HepG2 (cell line): Measurements from ENCODE around the gene ACTN3. TPM values are rescaled to one million over a fixed set of nuclear protein-coding genes. Genes with fewer than 3 reads are reported as not detected.
A peak's percentile ranks its signal among the peaks of the same experiment; 100 is the strongest.

Experiments used
- ATAC-seq: fragments of 200-7000 bp; cut with Tn5 transposase; 3 replicates; pipeline ENCODE4 v1.9.1; 2020; ENCODE audit warnings: mild to moderate bottlenecking, moderate library complexity
- BruUV-seq: library from RNA; stranded (reverse); fragments of 400-500 nt; replicated peaks from 2 replicates; lab custom pipeline; 2021; lab: Mats Ljungman, UMichigan
- CTCF ChIA-PET: fragments of 300-600 bp; formaldehyde crosslinking; extraction: SDS; loops from one replicate; lab custom pipeline; 2021; ENCODE audit warnings: low total read pairs, inconsistent platforms, low intra/inter-chr PET ratio; lab: Yijun Ruan, JAX
- POLR2A ChIA-PET: fragments of 350-600 bp; sonication (Branson Sonifier 250); formaldehyde crosslinking; loops from one replicate; lab custom pipeline; 2020; ENCODE audit warnings: antibody characterized with exemption, inconsistent platforms; lab: Yijun Ruan, JAX
- DNase-seq: peaks from one replicate; pipeline ENCODE4 v3.0.0-alpha.2; 2015; ENCODE audit warnings: low spot score
- FAIRE-seq: peaks from 3 replicates; lab custom pipeline; 2011; peaks lifted over from hg19 to GRCh38; lab: Jason Lieb, UNC
- H2AFZ ChIP-seq: one replicate; pipeline ENCODE4 v1.6.1; 2011; ENCODE audit warnings: low read length, inconsistent platforms
- H3K27ac ChIP-seq: fragments of 300-600 bp; 3 replicates; pipeline ENCODE4 v1.8.0; 2011; ENCODE audit warnings: mixed run types, mild to moderate bottlenecking, mixed read lengths, low read length, inconsistent platforms; ENCODE audit not compliant: insufficient read depth; ENCODE audit errors: extremely low read length
- H3K27me3 ChIP-seq, 2 experiments: fragments of 200-600 bp in 1 of 2; 2 replicates in 1 of 2; 3 replicates in 1 of 2; pipeline versions ENCODE4 v1.6.0 to v1.8.0; 2011; ENCODE audit warnings: low read length in 2 of 2, mild to moderate bottlenecking in 2 of 2, moderate library complexity in 2 of 2, inconsistent platforms in 1 of 2; ENCODE audit not compliant: insufficient read depth in 2 of 2, control insufficient read depth in 1 of 2
- H3K36me3 ChIP-seq, 2 experiments: fragments of 200-600 bp in 1 of 2; replicated peaks in 1 of 2; 2 replicates in 1 of 2; 3 replicates in 1 of 2; pipeline versions ENCODE4 v1.5.1 to v1.8.0; 2011; ENCODE audit warnings: low read length in 2 of 2, inconsistent platforms in 1 of 2; ENCODE audit not compliant: insufficient read depth in 2 of 2, control insufficient read depth in 1 of 2
- H3K4me1 ChIP-seq: 2 replicates; pipeline ENCODE4 v1.5.1; 2012; ENCODE audit warnings: low read length, inconsistent platforms; ENCODE audit not compliant: insufficient read depth
- H3K4me2 ChIP-seq: 2 replicates; pipeline ENCODE4 v1.6.0; 2011; ENCODE audit warnings: low read depth, low read length, inconsistent platforms
- H3K4me3 ChIP-seq, 3 experiments: fragments of 200-600 bp in 1 of 3; sonication (generic), shearing (Covaris generic) in 1 of 3; replicated peaks in 1 of 3; 2 replicates each; pipeline ENCODE4 v1.5.1; 2011 to 2016; ENCODE audit warnings: low read length in 3 of 3, inconsistent platforms in 2 of 3, low read depth in 2 of 3, mild to moderate bottlenecking in 2 of 3, control low read depth in 1 of 3, mixed read lengths in 1 of 3; ENCODE audit not compliant: insufficient read depth in 1 of 3
- H3K79me2 ChIP-seq: one replicate; pipeline ENCODE4 v1.6.1; 2011; ENCODE audit warnings: low read length, inconsistent platforms; ENCODE audit not compliant: insufficient read depth
- H3K9ac ChIP-seq: 2 replicates; pipeline ENCODE4 v1.6.0; 2011; ENCODE audit warnings: mild to moderate bottlenecking, low read depth, low read length, inconsistent platforms; ENCODE audit not compliant: insufficient read depth
- H3K9me3 ChIP-seq: 2 replicates; pipeline ENCODE4 v1.5.1; 2012; ENCODE audit warnings: mild to moderate bottlenecking, low read length
- H4K20me1 ChIP-seq: 2 replicates; pipeline ENCODE4 v1.6.0; 2011; ENCODE audit warnings: inconsistent platforms, mild to moderate bottlenecking, low read length, moderate library complexity; ENCODE audit not compliant: insufficient read depth
- ADNP ChIP-seq: sonication (generic); formaldehyde crosslinking; IDR thresholded peaks from 2 replicates; pipeline ENCODE4 v1.4.0; 2020; ENCODE audit warnings: missing genetic modification reagents
- ARHGAP35 ChIP-seq: sonication (generic); formaldehyde crosslinking; IDR thresholded peaks from 2 replicates; pipeline ENCODE4 v1.9.0; 2022; ENCODE audit warnings: mild to moderate bottlenecking, inconsistent platforms, moderate library complexity, missing genetic modification reagents, borderline replicate concordance
- ASH2L ChIP-seq: fragments of 300-600, 200-600 bp; sonication (generic); IDR thresholded peaks from 2 replicates; pipeline ENCODE4 v1.7.0; 2017; ENCODE audit warnings: low read depth, mild to moderate bottlenecking, moderate library complexity, mixed read lengths, low read length; ENCODE audit not compliant: insufficient read length
- HES4 ChIP-seq: sonication (generic); formaldehyde crosslinking; IDR thresholded peaks from 2 replicates; pipeline ENCODE4 v1.9.0; 2021; ENCODE audit warnings: mild to moderate bottlenecking, missing genetic modification reagents, borderline replicate concordance
- ISL2 ChIP-seq: sonication (generic); formaldehyde crosslinking; IDR thresholded peaks from 2 replicates; pipeline ENCODE4 v1.5.0; 2020; ENCODE audit warnings: missing genetic modification reagents
- MLXIP ChIP-seq: sonication (generic); formaldehyde crosslinking; IDR thresholded peaks from 2 replicates; pipeline ENCODE4 v1.9.0; 2021; ENCODE audit warnings: missing genetic modification reagents, borderline replicate concordance
- PITX1 ChIP-seq: sonication (generic); formaldehyde crosslinking; IDR thresholded peaks from 2 replicates; pipeline ENCODE4 v1.5.1; 2020; ENCODE audit warnings: mild to moderate bottlenecking, missing genetic modification reagents
- TOPORS ChIP-seq: sonication (generic); formaldehyde crosslinking; IDR thresholded peaks from 2 replicates; pipeline ENCODE4 v1.8.0; 2023; ENCODE audit warnings: mild to moderate bottlenecking, missing genetic modification reagents
- ZKSCAN8 ChIP-seq: IDR thresholded peaks from 2 replicates; pipeline ENCODE4 v1.6.1; 2016; ENCODE audit warnings: borderline replicate concordance, missing genetic modification reagents, missing compliant biosample characterization
- ZNF326 ChIP-seq: sonication (generic); formaldehyde crosslinking; IDR thresholded peaks from 2 replicates; pipeline ENCODE4 v1.4.0; 2020; ENCODE audit warnings: missing genetic modification reagents, borderline replicate concordance
- ZNF629 ChIP-seq: sonication (generic); formaldehyde crosslinking; conservative IDR thresholded peaks from 2 replicates; pipeline ENCODE4 v1.5.0; 2020; ENCODE audit warnings: missing genetic modification reagents
- ZNF841 ChIP-seq: sonication (generic); formaldehyde crosslinking; IDR thresholded peaks from 2 replicates; pipeline ENCODE4 v1.8.1; 2023; ENCODE audit warnings: missing genetic modification reagents, borderline replicate concordance
- WGBS: methylation state at CpG from one replicate; pipeline ENCODE4 v1.1.6; 2017; ENCODE audit warnings: low lambda C conversion rate; 5-methylcytosine and 5-hydroxymethylcytosine counted together
- in situ Hi-C: cut with HindIII; loops from 2 replicates; pipeline ENCODE4 v1.10.0; 2017; ENCODE audit warnings: low pct_unique_long_range_greater_than_20kb; ENCODE audit not compliant: extremely low pct_ligation_motif_present
- intact Hi-C: fragments of 100-400 bp; cut with micrococcal nuclease; formaldehyde crosslinking; loops from one replicate; pipeline ENCODE4 v1.10.0; 2022; ENCODE audit not compliant: unreplicated experiment
- polyA plus RNA-seq, 8 experiments: library from polyadenylated mRNA; depleted of rRNA in 3 of 8; stranded (reverse) in 7 of 8; unstranded in 1 of 8; fragments of >200 nt; fragmentation: Illumina TruSeq in 4 of 8; extraction: Trizol in 4 of 8; gene quantifications; 2 replicates each; pipeline versions ENCODE4 v1.2.1 to v1.2.3, GENCODE V29; 2011 to 2016; ENCODE audit warnings: low read depth in 4 of 8, missing spikeins in 1 of 8, mixed read lengths in 1 of 8; ENCODE audit not compliant: insufficient read depth in 1 of 8
- total RNA-seq, 5 experiments: library from RNA; depleted of rRNA; stranded (reverse); fragments of >200 nt; fragmentation: Illumina TruSeq; extraction: Trizol; gene quantifications; 2 replicates each; pipeline ENCODE4 v1.2.3, GENCODE V29; 2016; ENCODE audit warnings: low read depth in 1 of 5
- TF ChIP-seq, protein P1 (sequence below): IDR thresholded peaks from 2 replicates; pipeline ENCODE4 v1.6.1; 2018; ENCODE audit warnings: missing genetic modification reagents

Gene ACTN3
- total and polyA plus RNA-seq, 2 of the 13 experiments (the other 11 are each of a cell fraction or from before 2014, with no cell fraction given) = 0.04 to 0.09 TPM

- no peak for TF ChIP-seq ASH2L
- no peak for TF ChIP-seq TOPORS (CRISPR knock-in tag)
- TF ChIP-seq ISL2 = no peak
- no peak for TF ChIP-seq ZNF841 (CRISPR knock-in tag)
- TF ChIP-seq, protein P1, sequence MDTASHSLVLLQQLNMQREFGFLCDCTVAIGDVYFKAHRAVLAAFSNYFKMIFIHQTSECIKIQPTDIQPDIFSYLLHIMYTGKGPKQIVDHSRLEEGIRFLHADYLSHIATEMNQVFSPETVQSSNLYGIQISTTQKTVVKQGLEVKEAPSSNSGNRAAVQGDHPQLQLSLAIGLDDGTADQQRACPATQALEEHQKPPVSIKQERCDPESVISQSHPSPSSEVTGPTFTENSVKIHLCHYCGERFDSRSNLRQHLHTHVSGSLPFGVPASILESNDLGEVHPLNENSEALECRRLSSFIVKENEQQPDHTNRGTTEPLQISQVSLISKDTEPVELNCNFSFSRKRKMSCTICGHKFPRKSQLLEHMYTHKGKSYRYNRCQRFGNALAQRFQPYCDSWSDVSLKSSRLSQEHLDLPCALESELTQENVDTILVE (CRISPR knock-in tag) = no peak
- TF ChIP-seq ARHGAP35 (CRISPR knock-in tag) = 0 out of 2 replicates have a peak, but pooled peaks have one; percentile 17
- no peak for TF ChIP-seq ADNP (CRISPR knock-in tag)
Measured at GRCh38 chr11:66545701-66546367, 869 bp upstream of the ACTN3 start, which contains the start of gene ZDHHC24 (continued).

GRCh38 chr11:66546966-66547661 lies 411 bp downstream of the ACTN3 start:
- intact Hi-C loops (loop anchor here (1.0 kb wide), 1 partner anchor 67 kb away; the partner anchor contains the start of gene DPP3), in situ Hi-C loops (no loop called here)
- ChIA-PET CTCF (no interaction called here), POLR2A (interaction anchor here (1.2 to 2.9 kb wide), 6 partner anchors 38 to 131 kb away, joined by 5 to 17 read pairs (median 11); partner anchors contain the start of genes CCDC87, CCS, DPP3 and RBM14)
- peak overlapping the region; percentile 69 to 93 (median 83); a peak in 5 of 6 replicates for H3K4me3 ChIP-seq
- H3K4me1 ChIP-seq = peaks cover 47% of the 10 kb centered on the region
- peaks cover 2 to 11% of the 10 kb centered on the region in 2 experiments; a peak in 4 of 5 replicates for H3K27me3 ChIP-seq
- 16% methylated on average over 14 of the region's 18 CpGs for WGBS
- H3K9ac ChIP-seq = peak overlapping the region; percentile 40; the same call in 1 of the 2 replicates
- H3K79me2 ChIP-seq = no peaks in the 10 kb centered on the region
- peak; percentile 95 for TF ChIP-seq ZNF629 (CRISPR knock-in tag)
- no peak for TF ChIP-seq PITX1 (CRISPR knock-in tag)
- no peak for TF ChIP-seq ZKSCAN8 (CRISPR knock-in tag)
- peak; percentile 55; the same call in 1 of the 2 replicates for TF ChIP-seq ADNP (CRISPR knock-in tag)
- TF ChIP-seq MLXIP = no peak
- no peak for TF ChIP-seq ZNF326 (CRISPR knock-in tag)
- TF ChIP-seq HES4 (CRISPR knock-in tag) = 0 out of 2 replicates have a peak, but pooled peaks have one; percentile 19
- DNase-seq = no peak
- no peak overlapping the region for H3K27ac ChIP-seq
- peak overlapping the region; percentile 97 for H3K4me2 ChIP-seq
- no peaks in the 10 kb centered on the region for H3K9me3 ChIP-seq
- no peak for FAIRE-seq
- H2AFZ ChIP-seq = no peak overlapping the region
- no TSS peak for BruUV-seq
- no peaks in the 10 kb centered on the region for H3K36me3 ChIP-seq
- ATAC-seq = peak; percentile 4; the same call in 1 of the 3 replicates
- H4K20me1 ChIP-seq = no peaks in the 10 kb centered on the region
